Caco-2 (cell line): ENCODE measurements around the gene INPPL1. TPM values are rescaled to one million over a fixed set of nuclear protein-coding genes. Genes with fewer than 3 reads are reported as not detected.

Experiments
- BruUV-seq: library from RNA; stranded (reverse); fragments of 400-500 nt; replicated peaks from 2 replicates; lab custom pipeline; 2021; lab: Mats Ljungman, UMichigan
- CTCF ChIA-PET: fragments of 300-600 bp; sonication (Branson Sonifier 250); formaldehyde crosslinking; loops from one replicate; lab custom pipeline; 2022; ENCODE audit warnings: antibody characterized with exemption; lab: Charles Lee
- POLR2A ChIA-PET: fragments of 300-600 bp; sonication (Branson Sonifier 250); formaldehyde crosslinking; loops from one replicate; lab custom pipeline; 2022; ENCODE audit warnings: antibody characterized with exemption; lab: Charles Lee
- DNase-seq, 2 experiments: peaks; one replicate each; pipeline versions ENCODE4 v3.0.0 to v3.0.0-alpha.2; 2020 to 2022
- H3K27me3 ChIP-seq: replicated peaks from 2 replicates; pipeline ENCODE4 v1.6.0; 2011; ENCODE audit warnings: low read length; ENCODE audit not compliant: control insufficient read depth, insufficient read depth
- H3K36me3 ChIP-seq: 2 replicates; pipeline ENCODE4 v1.5.1; 2011; ENCODE audit warnings: low read length; ENCODE audit not compliant: control insufficient read depth, insufficient read depth
- H3K4me1 ChIP-seq: fragments of 250-450 bp; sonication (Bioruptor Pico); 2 replicates; pipeline ENCODE4 v1.5.1; 2020; ENCODE audit warnings: mild to moderate bottlenecking
- H3K4me3 ChIP-seq: 2 replicates; pipeline ENCODE4 v1.5.1; 2011; ENCODE audit warnings: low read depth, mild to moderate bottlenecking, control low read depth, low read length
- H3K9me3 ChIP-seq: fragments of 250-450 bp; sonication (Bioruptor Pico); 2 replicates; pipeline ENCODE4 v1.5.1; 2020; ENCODE audit warnings: mild to moderate bottlenecking, moderate library complexity
- H3K27ac Mint-ChIP-seq: one replicate; pipeline ENCODE4 v1.8.0; 2022; ENCODE audit warnings: mixed read lengths; ENCODE audit not compliant: unreplicated experiment
- H3K27me3 Mint-ChIP-seq: one replicate; pipeline ENCODE4 v1.8.0; 2022; ENCODE audit warnings: mixed read lengths; ENCODE audit not compliant: insufficient read depth, unreplicated experiment
- H3K36me3 Mint-ChIP-seq: one replicate; pipeline ENCODE4 v1.8.0; 2022; ENCODE audit warnings: mild to moderate bottlenecking, mixed read lengths; ENCODE audit not compliant: insufficient read depth, unreplicated experiment
- H3K4me1 Mint-ChIP-seq: one replicate; pipeline ENCODE4 v1.8.0; 2022; ENCODE audit warnings: low read depth, mixed read lengths; ENCODE audit not compliant: unreplicated experiment
- H3K4me3 Mint-ChIP-seq: one replicate; pipeline ENCODE4 v1.8.0; 2022; ENCODE audit warnings: mild to moderate bottlenecking, moderate library complexity, mixed read lengths; ENCODE audit not compliant: unreplicated experiment
- H3K9me3 Mint-ChIP-seq: one replicate; pipeline ENCODE4 v1.8.0; 2022; ENCODE audit warnings: mixed read lengths; ENCODE audit not compliant: unreplicated experiment
- CTCF ChIP-seq, 2 experiments: fragments of 200-600 bp in 1 of 2; IDR thresholded peaks; 1 replicate in 1 of 2; 2 replicates in 1 of 2; pipeline versions ENCODE4 v1.5.1 to v1.8.0; 2011 to 2022; ENCODE audit warnings: antibody characterized with exemption in 1 of 2, control low read depth in 1 of 2, inconsistent platforms in 1 of 2, low read depth in 1 of 2, low read length in 1 of 2, mild to moderate bottlenecking in 1 of 2, moderate library complexity in 1 of 2; ENCODE audit not compliant: insufficient read depth in 1 of 2, severe bottlenecking in 1 of 2, unreplicated experiment in 1 of 2
- intact Hi-C: fragments of 100-400 bp; cut with micrococcal nuclease; formaldehyde crosslinking; loops from one replicate; pipeline ENCODE4 v1.10.0; 2022; ENCODE audit not compliant: unreplicated experiment
- total RNA-seq: library from RNA; stranded (reverse); gene quantifications from 2 replicates; pipeline ENCODE4 v1.2.3, GENCODE V29; 2022

The INPPL1 gene
- total RNA-seq, 1 experiment from 2014 or later, result 393 TPM

DNA sequence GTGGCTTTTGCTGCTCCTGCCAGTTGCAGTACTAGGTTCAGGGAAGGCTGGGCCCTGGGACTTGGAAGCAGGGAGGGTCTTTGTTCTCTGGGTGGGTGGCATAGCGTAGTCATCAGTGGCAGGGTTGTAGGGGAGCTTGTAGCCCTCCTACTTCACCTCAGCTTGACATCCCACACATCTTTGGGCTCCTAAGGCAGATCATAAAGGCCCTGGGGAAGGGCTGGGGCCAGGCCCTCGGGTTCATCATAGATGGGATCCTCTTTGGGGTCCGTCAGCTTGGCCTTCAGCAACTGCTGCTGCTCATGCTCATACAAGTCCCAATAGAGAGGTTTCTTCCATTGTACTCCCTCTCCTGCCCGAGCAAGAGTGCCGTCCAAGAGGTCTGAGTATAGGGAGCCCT, 25.4 kb downstream of the INPPL1 start:
- intact Hi-C loops, result no loop called here
- no peaks in the 10 kb centered on the region for H3K9me3 Mint-ChIP-seq
- no peak for TF ChIP-seq CTCF (IDR thresholded peaks at IDR 0.05; ENCODE audit: insufficient read depth in 1 of 2, low read depth in 1 of 2, low read length in 1 of 2, severe bottlenecking in 1 of 2, unreplicated experiment in 1 of 2)
- no peak overlapping the region for H3K27ac Mint-ChIP-seq
- Histone ChIP-seq H3K4me3 (no peak overlapping the region), H3K36me3 (no peaks in the 10 kb centered on the region), H3K4me1 (no peaks in the 10 kb centered on the region), H3K9me3 (peaks cover 10% of the 10 kb centered on the region; the same call in 1 of the 2 replicates), H3K27me3 (no peaks in the 10 kb centered on the region)
- ChIA-PET CTCF (interaction anchor here (1.3 kb wide), 1 partner anchor 181 kb away, joined by 4 read pairs; no protein-coding TSS in a partner anchor), POLR2A (no interaction called here)
- DNase-seq, result peak in 1 of 2 experiments; percentile 35
- H3K4me3 Mint-ChIP-seq, result no peak overlapping the region
- no peaks in the 10 kb centered on the region for H3K36me3 Mint-ChIP-seq
- H3K27me3 Mint-ChIP-seq, result peaks cover 5% of the 10 kb centered on the region
- H3K4me1 Mint-ChIP-seq, result no peaks in the 10 kb centered on the region
- no TSS peak for BruUV-seq

DNA sequence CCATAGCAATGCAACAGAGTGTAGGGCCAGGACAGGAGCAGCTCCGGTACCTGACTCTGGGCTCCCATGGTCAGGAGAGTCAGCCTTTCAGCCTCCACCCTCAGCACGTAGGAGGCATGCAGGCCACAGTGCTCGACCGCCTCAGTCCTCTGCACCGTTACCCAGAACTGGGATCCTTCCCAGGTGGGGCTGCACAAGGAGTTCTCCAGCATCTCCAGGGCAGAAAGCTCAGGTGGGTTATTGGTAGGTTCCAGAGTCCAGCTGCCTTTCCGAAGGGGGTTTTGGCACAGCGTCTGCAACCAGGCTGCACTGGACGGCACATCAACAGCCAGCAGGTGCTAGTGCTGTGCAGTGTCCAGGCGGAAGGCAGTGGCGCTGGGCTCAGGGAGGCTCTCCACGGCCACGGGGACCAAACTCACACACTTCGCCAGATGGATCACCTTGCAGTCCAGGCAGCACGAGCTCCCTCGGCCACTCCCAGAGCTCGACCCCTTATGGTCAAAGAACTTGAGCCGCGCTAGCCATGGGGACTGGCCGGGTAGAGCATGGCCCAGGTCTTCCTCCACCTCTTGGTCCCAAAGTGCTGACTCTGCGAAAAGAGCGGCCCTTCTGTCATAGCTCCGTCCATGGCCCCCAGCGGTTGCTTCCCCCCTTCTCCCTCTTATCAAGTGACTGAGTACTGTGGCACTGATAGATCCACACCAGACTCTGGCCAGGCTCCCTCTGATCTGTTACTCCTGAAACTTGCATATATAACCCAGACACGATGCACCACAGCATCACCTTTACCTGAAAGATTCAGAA, 26.3 kb downstream of the INPPL1 start:
- intact Hi-C loops, result no loop called here
- no peak for TF ChIP-seq CTCF (IDR thresholded peaks at IDR 0.05; ENCODE audit: insufficient read depth in 1 of 2, low read depth in 1 of 2, low read length in 1 of 2, severe bottlenecking in 1 of 2, unreplicated experiment in 1 of 2)
- DNase-seq, result peak in 1 of 2 experiments; percentile 40

DNA sequence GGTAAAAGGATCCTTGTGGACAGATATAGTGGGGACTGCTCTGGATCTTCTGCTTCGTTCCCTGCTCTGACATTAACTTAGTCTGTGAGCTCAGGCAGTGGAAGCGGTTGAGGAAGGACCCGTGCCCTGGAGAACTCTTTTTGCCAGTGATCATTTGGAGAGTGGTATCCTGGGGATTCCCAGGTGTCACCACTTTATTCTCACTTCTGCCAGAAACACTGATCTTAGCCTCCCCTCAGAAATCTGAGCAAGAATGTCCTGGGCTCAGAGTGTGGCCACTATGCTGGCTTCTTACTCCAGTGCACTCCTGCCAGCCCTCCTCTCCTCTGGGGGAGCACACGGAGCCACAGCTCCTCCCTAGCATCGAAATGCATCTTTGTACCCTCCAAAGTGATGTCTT, 27.0 kb downstream of the INPPL1 start:
- H3K9me3 Mint-ChIP-seq, result no peaks in the 10 kb centered on the region
- no peak for DNase-seq
- POLR2A ChIA-PET, result no interaction called here
- intact Hi-C loops, result no loop called here
- no peak overlapping the region for H3K4me3 ChIP-seq
- no peaks in the 10 kb centered on the region for H3K4me1 ChIP-seq
- H3K9me3 ChIP-seq, result peaks cover 10% of the 10 kb centered on the region; the same call in 1 of the 2 replicates
- H3K36me3 ChIP-seq, result no peaks in the 10 kb centered on the region
- TF ChIP-seq CTCF (IDR thresholded peaks at IDR 0.05; ENCODE audit: insufficient read depth in 1 of 2, low read depth in 1 of 2, low read length in 1 of 2, severe bottlenecking in 1 of 2, unreplicated experiment in 1 of 2), result no peak
- H3K4me3 Mint-ChIP-seq, result no peak overlapping the region
- no peaks in the 10 kb centered on the region for H3K36me3 Mint-ChIP-seq
- BruUV-seq, result no TSS peak
- CTCF ChIA-PET, result no interaction called here
- no peaks in the 10 kb centered on the region for H3K27me3 ChIP-seq
- H3K27me3 Mint-ChIP-seq, result peaks cover 7% of the 10 kb centered on the region
- no peaks in the 10 kb centered on the region for H3K4me1 Mint-ChIP-seq
- H3K27ac Mint-ChIP-seq, result no peak overlapping the region

More for the DNA sequence above, 26.3 kb downstream of the INPPL1 start:
- H3K9me3 Mint-ChIP-seq, result no peaks in the 10 kb centered on the region
- peaks cover 7% of the 10 kb centered on the region for H3K27me3 Mint-ChIP-seq
- no peaks in the 10 kb centered on the region for H3K36me3 Mint-ChIP-seq
- no peak overlapping the region for H3K27ac Mint-ChIP-seq
- Histone ChIP-seq H3K4me1 (no peaks in the 10 kb centered on the region), H3K4me3 (no peak overlapping the region), H3K36me3 (no peaks in the 10 kb centered on the region), H3K27me3 (no peaks in the 10 kb centered on the region), H3K9me3 (peaks cover 10% of the 10 kb centered on the region; the same call in 1 of the 2 replicates)
- CTCF ChIA-PET, result interaction anchor here (1.3 kb wide), 1 partner anchor 180 kb away, joined by 4 read pairs; no protein-coding TSS in a partner anchor
- no TSS peak for BruUV-seq
- no peak overlapping the region for H3K4me3 Mint-ChIP-seq
- POLR2A ChIA-PET, result no interaction called here
- no peaks in the 10 kb centered on the region for H3K4me1 Mint-ChIP-seq
